A549 treated with CpdA at 1 μM for 4 hours (cell line): ENCODE results near the gene UAP1. TPM values are rescaled to one million over a fixed set of nuclear protein-coding genes. Genes with fewer than 3 reads are reported as not detected.

ENCODE experiments used
- total RNA-seq: library from RNA; stranded (reverse); fragments of 200-300 nt; extraction: Qiagen RNA extraction; gene quantifications from 5 replicates; pipeline ENCODE4 v1.2.3, GENCODE V29; 2022; ENCODE audit warnings: low read depth

The UAP1 gene
- 27.0 to 34.5 TPM (median 29.1 TPM) in 5 replicates for total RNA-seq

DNA sequence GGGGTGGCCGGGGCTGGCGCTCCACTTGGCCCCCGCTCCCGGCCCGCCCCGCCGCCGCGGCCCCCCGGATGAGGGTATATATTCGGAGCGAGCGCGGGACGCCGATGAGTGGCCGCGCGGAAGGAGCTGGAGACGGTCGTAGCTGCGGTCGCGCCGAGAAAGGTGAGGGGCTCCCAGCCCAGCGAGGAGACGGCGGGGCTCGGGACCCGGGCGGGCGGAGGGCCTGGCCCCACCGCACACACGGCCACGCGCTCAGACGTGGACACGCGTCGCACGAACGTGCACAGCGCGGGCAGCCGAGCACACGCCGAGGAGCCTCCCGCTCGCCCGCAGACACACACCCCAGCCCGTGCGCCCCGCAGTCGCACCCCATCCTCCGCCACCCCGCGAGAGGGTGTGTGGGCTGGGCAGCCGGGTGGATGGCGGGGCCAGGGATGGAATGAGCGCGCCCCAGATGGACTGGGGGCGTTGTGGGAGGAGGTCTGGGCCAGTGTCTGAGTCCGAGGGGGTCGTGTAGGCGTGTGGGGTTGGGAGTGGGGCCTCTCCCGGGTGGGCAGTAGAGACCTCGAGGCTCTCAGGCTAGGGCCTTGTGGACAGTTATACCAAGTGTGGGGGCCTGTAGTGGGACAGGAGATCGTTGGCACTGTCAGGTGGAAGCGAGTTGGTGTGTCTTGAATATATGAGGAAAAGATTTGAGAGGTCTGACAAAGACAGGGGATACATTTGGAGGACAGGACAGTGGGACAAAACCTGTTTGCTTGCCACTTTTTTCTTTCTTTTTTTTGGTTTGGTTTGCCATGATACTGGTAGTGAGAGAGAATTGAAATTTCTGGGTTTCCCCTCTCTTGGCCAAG, at the start of gene UAP1:
Gene UAP1 (plus strand): TSS at position 107 of the 854 bp plus-strand sequence. CDS start 4,347 bp downstream, outside the sequence.

DNA sequence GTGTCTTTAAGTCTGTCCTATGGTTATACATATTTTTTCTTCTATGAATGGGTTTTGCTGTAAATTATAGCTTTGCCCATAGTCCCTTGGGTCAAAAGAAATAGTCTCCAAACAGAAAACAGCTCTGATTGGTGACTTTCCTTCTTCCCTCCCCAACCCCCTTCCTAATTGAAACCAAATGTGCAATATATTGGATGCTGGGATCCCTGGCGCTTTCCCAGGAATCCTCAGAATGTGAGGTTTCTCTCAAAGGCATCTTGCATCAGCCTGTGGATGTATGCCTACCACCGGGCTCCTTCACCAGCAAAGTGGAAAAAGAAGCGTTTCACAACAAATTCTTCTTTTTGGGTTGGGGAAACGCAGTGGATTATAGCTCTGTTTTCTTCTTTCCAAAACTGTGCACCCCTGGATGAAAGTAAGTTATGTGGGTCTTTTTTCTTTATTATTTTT, 70.7 kb downstream of the UAP1 start, which contains the start of gene DDR2:
Gene DDR2 (plus strand): TSS at position 248 of the 450 bp plus-strand sequence. CDS start 86,600 bp downstream, outside the sequence.

Other genes starting within 250 kb of the UAP1 start
- not detected in 5 replicates for gene SPATA46, start 184.9 kb upstream of the UAP1 start, total RNA-seq
- 0.66 to 1.2 TPM (median 0.90 TPM) in 5 replicates for gene C1orf226, start 180.0 kb upstream of the UAP1 start, total RNA-seq
- gene SH2D1B, start 149.6 kb upstream of the UAP1 start, total RNA-seq = 0.10 to 0.30 TPM (median 0.15 TPM) in 5 replicates
- 17.3 to 21.8 TPM (median 18.6 TPM) in 5 replicates for gene UHMK1, start 63.9 kb upstream of the UAP1 start, total RNA-seq
- 0.15 to 0.67 TPM (median 0.33 TPM) in 5 replicates for gene DDR2, start 70.7 kb downstream of the UAP1 start, total RNA-seq
- 8.7 to 12.3 TPM (median 11.4 TPM) in 5 replicates for gene HSD17B7, start 229.0 kb downstream of the UAP1 start, total RNA-seq